Lower leg skin (tissue), 4 donors: Measurements from ENCODE around the gene KCNJ10. TPM values are rescaled to one million over a fixed set of nuclear protein-coding genes. Genes with fewer than 3 reads are reported as not detected.

Source experiments
- DNase-seq, 2 donors: peaks; one replicate each; pipeline ENCODE4 v3.0.0-alpha.2; 2019; ENCODE audit warnings: low spot score in 2 of 2
- H3K4me3 ChIP-seq: fragments of 200-600 bp; sonication (generic); 2 replicates; pipeline ENCODE4 v1.5.1; 2017; ENCODE audit warnings: mild to moderate bottlenecking, low read depth; ENCODE audit not compliant: poor library complexity, severe bottlenecking
- CTCF ChIP-seq, 3 donors: fragments of 450-650 bp; IDR thresholded peaks; one replicate each; pipeline ENCODE4 v1.5.1; 2016; ENCODE audit warnings: antibody characterized with exemption in 3 of 3, mild to moderate bottlenecking in 3 of 3, moderate library complexity in 2 of 3
- POLR2A ChIP-seq, 2 donors: fragments of 450-650 bp; IDR thresholded peaks; one replicate each; pipeline ENCODE4 v1.6.1; 2016 to 2017; ENCODE audit warnings: antibody characterized with exemption in 2 of 2, mild to moderate bottlenecking in 1 of 2, moderate library complexity in 1 of 2
- whole genome bisulfite sequencing, 2 donors: methylation state at CpG; one replicate each; pipeline ENCODE4 v1.1.5; 2018; 5-methylcytosine and 5-hydroxymethylcytosine counted together
- intact Hi-C: fragments of 100-400 bp; cut with DNase I; formaldehyde crosslinking; loops from one replicate; pipeline ENCODE4 v1.15.0; 2023; ENCODE audit warnings: low total_unique reads
- total RNA-seq, 4 donors: library from RNA; depleted of rRNA; stranded (reverse); fragments of >200 nt; gene quantifications; one replicate each; pipeline ENCODE4 v1.1.0, GENCODE V29; 2016

The KCNJ10 gene
- total RNA-seq, 4 donors from 2014 or later, result not detected

- intact Hi-C loops, result no loop called here
- H3K4me3 ChIP-seq, result no peak overlapping the region
- DNase-seq, result no peak
- TF ChIP-seq POLR2A (IDR thresholded peaks at IDR 0.05) (no peak), CTCF (IDR thresholded peaks at IDR 0.05) (no peak)
- WGBS, 2 donors, result 59 to 67% methylated on average over 6 of the region's 6 CpGs
Measured at GRCh38 chr1:160080381-160081100, 10.6 kb upstream of the KCNJ10 start.

GRCh38 chr1:160079448-160079847 is 9.5 kb upstream of the KCNJ10 start:
- TF ChIP-seq CTCF (IDR thresholded peaks at IDR 0.05) (no peak), POLR2A (IDR thresholded peaks at IDR 0.05) (no peak)
- H3K4me3 ChIP-seq, result no peak overlapping the region
- DNase-seq, result no peak
- 73 to 76% methylated on average over 4 of the region's 4 CpGs for WGBS, 2 donors
- intact Hi-C loops, result no loop called here

- no peak for DNase-seq
- intact Hi-C loops, result no loop called here
- 19 to 26% methylated on average over 8 of the region's 8 CpGs for WGBS, 2 donors
- TF ChIP-seq CTCF (IDR thresholded peaks at IDR 0.05) (no peak), POLR2A (IDR thresholded peaks at IDR 0.05) (no peak)
- no peak overlapping the region for H3K4me3 ChIP-seq
Measured at GRCh38 chr1:160078512-160079195, 8.7 kb upstream of the KCNJ10 start.

GRCh38 chr1:160077486-160077885 is 7.5 kb upstream of the KCNJ10 start:
- intact Hi-C loops, result no loop called here
- no peak for DNase-seq
- H3K4me3 ChIP-seq, result no peak overlapping the region
- TF ChIP-seq POLR2A (IDR thresholded peaks at IDR 0.05) (no peak), CTCF (IDR thresholded peaks at IDR 0.05) (no peak)

- TF ChIP-seq POLR2A (IDR thresholded peaks at IDR 0.05) (no peak), CTCF (IDR thresholded peaks at IDR 0.05) (no peak)
- intact Hi-C loops, result no loop called here
- DNase-seq, result no peak
- WGBS, 2 donors, result 85% methylated on average over 3 of the region's 3 CpGs
- H3K4me3 ChIP-seq, result no peak overlapping the region
Measured at GRCh38 chr1:160076295-160076694, 6.3 kb upstream of the KCNJ10 start.
